GM18519 (cell line): ENCODE measurements around the gene NEDD9.

Experiments used
- ATAC-seq: cut with Tn5 transposase; IDR thresholded peaks from one replicate; pipeline ENCODE4 v1.9.1; 2021; ENCODE audit warnings: mild to moderate bottlenecking, moderate library complexity; ENCODE audit not compliant: unreplicated experiment, low FRiP score

NEDD9 gene

GRCh38 chr6:11221623-11222384 lies 10.7 kb downstream of the NEDD9 start:
- no peak for ATAC-seq

DNA sequence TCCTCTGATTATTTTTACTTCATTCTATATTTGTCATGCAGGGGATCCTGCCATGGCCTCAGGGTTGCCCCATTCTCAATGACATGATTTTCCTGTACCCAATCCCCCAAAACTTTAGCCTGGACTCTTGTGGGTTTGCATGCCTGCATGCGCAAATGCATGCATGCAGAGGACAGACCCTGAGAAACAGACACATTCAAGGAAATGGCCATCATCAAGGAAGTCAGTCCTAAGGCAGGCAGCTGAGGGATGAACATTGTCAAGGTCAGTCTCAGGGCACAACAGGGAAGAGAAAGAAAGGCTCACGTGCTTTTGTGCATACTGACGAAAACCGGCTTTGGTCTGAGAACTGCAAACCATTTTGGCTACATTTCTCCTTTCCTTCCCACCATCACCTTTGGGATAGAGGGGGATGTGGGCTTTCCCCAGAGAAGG lies 13.1 kb downstream of the NEDD9 start:
- ATAC-seq = no peak

DNA sequence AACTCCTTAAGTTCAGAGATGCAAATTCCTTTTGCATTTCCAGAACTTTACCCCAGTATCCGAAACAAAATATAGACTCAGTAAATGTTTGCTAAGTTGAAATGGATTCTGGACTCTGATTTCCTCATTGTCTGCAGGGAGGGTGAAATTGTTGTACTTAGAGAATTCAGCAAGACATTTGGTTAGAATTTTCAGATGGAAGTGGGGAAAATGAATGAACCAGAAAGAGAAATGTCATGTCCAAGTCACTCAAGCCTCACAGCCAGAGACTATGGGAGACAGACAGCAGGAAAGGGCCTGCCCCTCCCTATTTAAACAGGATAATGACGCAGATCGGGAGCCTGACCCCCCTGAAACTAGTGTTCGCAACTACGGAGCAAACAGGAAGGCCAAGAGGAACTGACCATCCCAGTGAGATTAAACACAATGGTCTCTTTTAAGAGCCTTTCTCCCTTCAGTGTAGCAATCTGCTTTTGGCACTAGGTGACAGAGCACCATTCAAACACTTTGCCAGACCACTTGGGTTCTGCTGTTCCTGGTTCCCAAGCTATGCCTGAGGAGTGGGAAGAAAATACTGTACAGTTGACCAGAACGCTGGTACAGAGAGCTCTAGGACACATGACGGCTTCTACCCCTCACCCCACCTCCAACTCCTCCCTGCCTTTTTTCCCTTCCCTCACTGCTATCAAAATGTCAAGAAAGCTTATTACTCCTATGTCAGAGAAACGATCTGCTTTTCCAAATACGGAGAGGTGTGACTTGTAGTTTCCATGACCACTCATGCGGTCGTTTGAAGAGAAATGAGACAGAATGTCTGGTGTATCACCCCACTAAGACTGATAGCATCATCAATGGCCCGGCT lies 13.7 kb downstream of the NEDD9 start:
- no peak for ATAC-seq

GRCh38 chr6:11218102-11218442 lies 14.4 kb downstream of the NEDD9 start:
- no peak for ATAC-seq

GRCh38 chr6:11217360-11218101 lies 14.9 kb downstream of the NEDD9 start:
- no peak for ATAC-seq

GRCh38 chr6:11215773-11216172 lies 16.7 kb downstream of the NEDD9 start:
- no peak for ATAC-seq

- ATAC-seq = no peak
Observed at GRCh38 chr6:11214901-11215300, 17.6 kb downstream of the NEDD9 start.

DNA sequence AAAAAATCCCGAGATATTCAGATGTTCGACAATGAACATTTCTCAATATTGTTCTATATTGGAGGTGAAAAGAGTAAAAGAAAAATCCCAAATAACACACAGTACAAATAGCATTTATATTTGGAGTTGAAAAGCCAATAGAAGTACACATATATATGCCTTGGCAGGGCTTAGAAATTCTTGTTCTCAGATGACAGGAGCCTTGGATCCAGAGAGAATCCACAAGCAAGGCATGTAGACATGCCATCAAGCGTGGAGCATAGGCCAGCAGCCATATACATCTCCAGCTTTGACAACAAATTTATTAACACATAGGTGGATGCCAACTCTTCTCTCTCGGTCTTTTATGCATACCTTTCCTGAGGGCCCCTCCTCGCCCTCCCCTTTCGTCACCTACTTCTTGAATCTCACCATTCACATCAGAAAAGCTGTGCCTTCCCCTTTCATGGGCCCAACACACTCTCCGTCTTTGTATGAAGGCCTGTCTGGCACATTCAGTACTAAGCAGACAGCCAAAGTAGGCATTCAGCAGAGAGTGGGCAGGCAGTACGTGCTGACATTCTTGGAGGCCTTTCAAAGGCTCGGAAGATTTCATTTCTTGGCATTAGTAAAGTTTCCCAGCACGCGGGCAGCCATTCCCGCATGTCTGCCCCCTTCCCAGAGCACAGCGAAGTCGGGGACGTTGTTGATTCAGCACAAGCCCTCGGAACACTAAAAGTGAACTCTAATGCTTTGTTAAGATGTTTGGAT lies 18.2 kb downstream of the NEDD9 start:
- ATAC-seq = no peak

- no peak for ATAC-seq
Observed at GRCh38 chr6:11213422-11214021, 18.9 kb downstream of the NEDD9 start.

- no peak for ATAC-seq
Observed at GRCh38 chr6:11212664-11213063, 19.8 kb downstream of the NEDD9 start.

DNA sequence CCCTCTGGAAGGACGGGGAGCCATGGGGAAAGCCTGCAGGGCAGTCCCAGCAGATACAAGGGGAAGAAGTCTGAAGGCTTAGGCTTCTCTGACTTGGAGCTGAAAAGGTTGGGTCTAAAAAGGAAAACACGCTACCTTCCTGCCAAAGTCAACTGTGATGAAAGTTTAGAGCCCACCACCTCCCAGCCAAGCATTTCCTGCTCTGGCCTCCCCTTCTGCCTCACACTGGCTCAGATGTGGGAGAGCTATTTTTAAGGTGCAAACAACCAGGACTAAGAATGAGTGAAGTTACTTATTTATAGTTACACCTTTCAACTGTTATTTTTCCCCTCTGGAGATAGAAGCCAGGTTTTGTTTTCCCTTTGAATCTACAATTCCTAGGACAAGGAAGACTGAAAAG lies 21.2 kb downstream of the NEDD9 start:
- ATAC-seq = no peak

- no peak for ATAC-seq
Observed at GRCh38 chr6:11210386-11211138, 21.9 kb downstream of the NEDD9 start.

GRCh38 chr6:11209906-11210305 lies 22.6 kb downstream of the NEDD9 start:
- no peak for ATAC-seq

DNA sequence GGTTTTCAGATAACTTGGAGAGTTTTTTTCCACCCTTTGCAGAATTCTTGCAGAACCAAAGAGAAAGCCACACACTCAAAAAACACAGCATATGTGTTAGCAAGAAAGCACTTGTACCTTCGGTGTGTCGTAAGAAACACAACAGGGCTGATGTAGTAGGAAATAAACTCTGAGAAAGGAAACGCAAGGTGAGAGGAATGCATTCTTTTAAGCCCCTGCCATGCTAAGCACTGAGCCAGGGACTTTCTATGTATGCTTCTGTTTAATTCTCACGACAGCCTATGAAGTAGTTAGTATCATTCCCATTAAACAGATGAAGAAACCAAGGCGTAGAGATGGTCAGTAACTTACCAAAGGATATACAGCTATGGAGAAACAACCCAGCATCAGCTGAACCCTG lies 23.1 kb downstream of the NEDD9 start:
- no peak for ATAC-seq

GRCh38 chr6:11208854-11209253 lies 23.6 kb downstream of the NEDD9 start:
- ATAC-seq = no peak

DNA sequence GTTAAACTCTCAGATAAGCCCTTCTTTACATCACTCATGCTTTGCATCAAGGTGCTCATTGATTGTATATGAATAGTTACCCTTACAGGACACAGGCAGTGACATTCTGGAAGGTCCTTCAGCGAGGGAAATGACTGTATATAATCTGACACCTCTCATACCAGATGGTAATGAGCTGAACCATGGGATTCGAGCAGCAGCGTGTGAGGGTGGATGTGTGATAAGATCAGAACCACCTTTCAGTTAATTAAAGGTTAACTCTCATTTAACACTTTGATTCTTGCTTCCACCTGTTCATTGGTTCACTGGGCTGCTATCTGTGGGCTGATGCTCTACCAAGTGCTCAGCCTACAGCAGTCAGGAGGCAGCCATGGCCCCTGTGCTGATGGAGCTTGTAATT lies 24.2 kb downstream of the NEDD9 start:
- ATAC-seq = no peak

GRCh38 chr6:11207199-11207968 lies 25.1 kb downstream of the NEDD9 start:
- no peak for ATAC-seq

DNA sequence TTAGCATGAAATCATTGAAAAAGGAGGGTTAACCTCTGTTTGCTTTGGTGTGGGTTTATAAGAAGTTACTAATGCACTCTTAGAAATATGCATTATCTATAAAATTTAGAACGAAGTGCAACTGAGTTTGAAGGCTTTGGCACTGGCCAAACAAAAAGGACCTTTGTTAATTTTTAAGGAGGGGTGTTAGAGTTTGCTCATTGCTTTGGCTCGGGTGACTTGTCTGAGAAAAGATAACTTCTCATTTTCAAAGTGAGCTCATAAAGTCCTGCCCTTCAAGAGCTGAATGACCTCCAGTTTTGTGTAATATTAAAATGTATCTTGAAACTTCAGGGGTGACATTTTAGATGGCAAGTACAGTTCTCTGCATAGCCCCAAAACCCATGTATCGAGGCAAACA lies 25.9 kb downstream of the NEDD9 start:
- ATAC-seq = no peak
